ENCODE measurements around the gene ABR. TPM values are rescaled to one million over a fixed set of nuclear protein-coding genes. Genes with fewer than 3 reads are reported as not detected.
A peak's percentile ranks its signal among the peaks of the same experiment; 100 is the strongest.

Gene ABR
- total RNA-seq, 1 donor from 2014 or later: 92.7 TPM

GRCh38 chr17:1019451-1019850 lies 160.3 kb downstream of the ABR start:
- no peaks in the 10 kb centered on the region for H3F3A ChIP-seq (ENCODE audit: low read depth)
- H3K27ac ChIP-seq: no peak overlapping the region
- no peak for DNase-seq (ENCODE audit: low spot score)
- H3K27me3 Mint-ChIP-seq (ENCODE audit: insufficient read depth, low read depth): no peaks in the 10 kb centered on the region
- H3K36me3 ChIP-seq: no peaks in the 10 kb centered on the region
- no peaks in the 10 kb centered on the region for H3K9me3 Mint-ChIP-seq
- no peaks in the 10 kb centered on the region for H3K9me3 ChIP-seq (ENCODE audit: low read depth)
- H4K20me1 ChIP-seq (ENCODE audit: low read depth): peaks cover 8% of the 10 kb centered on the region
- H3K4me3 Mint-ChIP-seq: no peak overlapping the region
- H3K79me2 ChIP-seq (ENCODE audit: low read depth): no peaks in the 10 kb centered on the region
- no peak overlapping the region for H2AFZ ChIP-seq (replicated peaks)
- no peak overlapping the region for H3K9ac ChIP-seq
- no peak overlapping the region for H3K4me3 ChIP-seq
- H3K27ac Mint-ChIP-seq: peak overlapping the region; percentile 86
- no peaks in the 10 kb centered on the region for H3K27me3 ChIP-seq
- peaks cover 7% of the 10 kb centered on the region for H3K4me1 Mint-ChIP-seq
- peaks cover 12% of the 10 kb centered on the region for H3K4me1 ChIP-seq
- H3K4me2 ChIP-seq: no peak overlapping the region
- H3K36me3 Mint-ChIP-seq: peaks cover 3% of the 10 kb centered on the region
- TF ChIP-seq CTCF (IDR thresholded peaks at IDR 0.05): no peak
- TF ChIP-seq EZH2 (IDR thresholded peaks at IDR 0.05): no peak
- TF ChIP-seq EZH2phosphoT487 (IDR thresholded peaks at IDR 0.05): no peak

GRCh38 chr17:1018547-1018946 lies 161.2 kb downstream of the ABR start:
- TF ChIP-seq EZH2phosphoT487 (IDR thresholded peaks at IDR 0.05) (no peak), EZH2 (IDR thresholded peaks at IDR 0.05) (no peak), CTCF (IDR thresholded peaks at IDR 0.05) (no peak)
- Mint-ChIP-seq H3K27me3 (ENCODE audit: insufficient read depth, low read depth) (peaks cover 2% of the 10 kb centered on the region), H3K4me1 (peaks cover 7% of the 10 kb centered on the region), H3K4me3 (no peak overlapping the region), H3K9me3 (no peaks in the 10 kb centered on the region), H3K27ac (no peak overlapping the region), H3K36me3 (peaks cover 6% of the 10 kb centered on the region)
- Histone ChIP-seq H3K27ac (no peak overlapping the region), H2AFZ (replicated peaks) (no peak overlapping the region), H3K4me1 (peaks cover 12% of the 10 kb centered on the region), H3F3A (ENCODE audit: low read depth) (no peaks in the 10 kb centered on the region), H3K79me2 (ENCODE audit: low read depth) (no peaks in the 10 kb centered on the region), H3K27me3 (no peaks in the 10 kb centered on the region), H3K36me3 (no peaks in the 10 kb centered on the region), H4K20me1 (ENCODE audit: low read depth) (peaks cover 8% of the 10 kb centered on the region), H3K9ac (no peak overlapping the region), H3K4me3 (no peak overlapping the region), H3K4me2 (no peak overlapping the region), H3K9me3 (ENCODE audit: low read depth) (no peaks in the 10 kb centered on the region)
- DNase-seq (ENCODE audit: low spot score): no peak

GRCh38 chr17:1013729-1014090 lies 166.1 kb downstream of the ABR start:
- Mint-ChIP-seq H3K9me3 (no peaks in the 10 kb centered on the region), H3K4me3 (no peak overlapping the region), H3K27ac (peak overlapping the region; percentile 74), H3K4me1 (no peaks in the 10 kb centered on the region), H3K27me3 (ENCODE audit: insufficient read depth, low read depth) (peaks cover 7% of the 10 kb centered on the region), H3K36me3 (peaks cover 6% of the 10 kb centered on the region)
- H3K36me3 ChIP-seq: no peaks in the 10 kb centered on the region
- H3K79me2 ChIP-seq (ENCODE audit: low read depth): no peaks in the 10 kb centered on the region
- no peaks in the 10 kb centered on the region for H3K27me3 ChIP-seq
- no peaks in the 10 kb centered on the region for H4K20me1 ChIP-seq (ENCODE audit: low read depth)
- H2AFZ ChIP-seq (replicated peaks): no peak overlapping the region
- no peak overlapping the region for H3K4me3 ChIP-seq
- H3K27ac ChIP-seq: no peak overlapping the region
- no peak for TF ChIP-seq EZH2phosphoT487 (IDR thresholded peaks at IDR 0.05)
- no peak for TF ChIP-seq EZH2 (IDR thresholded peaks at IDR 0.05)
- no peak for TF ChIP-seq CTCF (IDR thresholded peaks at IDR 0.05)
- no peak for DNase-seq (ENCODE audit: low spot score)
- H3K4me1 ChIP-seq: no peaks in the 10 kb centered on the region
- H3F3A ChIP-seq (ENCODE audit: low read depth): no peaks in the 10 kb centered on the region
- H3K4me2 ChIP-seq: no peak overlapping the region
- H3K9ac ChIP-seq: no peak overlapping the region
- no peaks in the 10 kb centered on the region for H3K9me3 ChIP-seq (ENCODE audit: low read depth)
